Hepatocyte (in vitro differentiated cells): Measurements from ENCODE around the gene SLFNL1. TPM values are rescaled to one million over a fixed set of nuclear protein-coding genes. Genes with fewer than 3 reads are reported as not detected.

Source experiments
- DNase-seq: peaks from one replicate; pipeline ENCODE4 v3.0.0-alpha.2; 2016; ENCODE audit warnings: low spot score
- H2AFZ ChIP-seq: fragments of 200-600 bp; sonication (generic); 2 replicates; pipeline ENCODE4 v1.6.0; 2016; ENCODE audit warnings: antibody characterized with exemption, mild to moderate bottlenecking
- H3K27ac ChIP-seq: fragments of 200-600 bp; sonication (generic); 2 replicates; pipeline ENCODE4 v1.5.1; 2016; ENCODE audit warnings: mild to moderate bottlenecking
- H3K27me3 ChIP-seq: fragments of 200-600 bp; sonication (generic); 2 replicates; pipeline ENCODE4 v1.6.1; 2016
- H3K36me3 ChIP-seq: fragments of 200-600 bp; sonication (generic); replicated peaks from 2 replicates; pipeline ENCODE4 v1.5.1; 2016; ENCODE audit warnings: low read depth; ENCODE audit not compliant: insufficient read depth
- H3K4me1 ChIP-seq: fragments of 200-600 bp; sonication (generic); 2 replicates; pipeline ENCODE4 v1.5.1; 2016; ENCODE audit warnings: mild to moderate bottlenecking, moderate library complexity; ENCODE audit not compliant: insufficient read depth
- H3K4me2 ChIP-seq: fragments of 200-600 bp; sonication (generic); 2 replicates; pipeline ENCODE4 v1.6.0; 2016
- H3K4me3 ChIP-seq: fragments of 200-600 bp; sonication (generic); 2 replicates; pipeline ENCODE4 v1.5.1; 2016; ENCODE audit warnings: mild to moderate bottlenecking
- H3K79me2 ChIP-seq: fragments of 200-600 bp; sonication (generic); 2 replicates; pipeline ENCODE4 v1.6.0; 2017; ENCODE audit warnings: mild to moderate bottlenecking
- H3K9me2 ChIP-seq: fragments of 200-600 bp; sonication (generic); replicated peaks from 2 replicates; pipeline ENCODE4 v1.6.0; 2017; ENCODE audit warnings: mild to moderate bottlenecking; ENCODE audit not compliant: insufficient read depth
- H3K9me3 ChIP-seq: fragments of 200-600 bp; sonication (generic); 2 replicates; pipeline ENCODE4 v1.5.1; 2016; ENCODE audit warnings: low read depth, mild to moderate bottlenecking
- H4K20me1 ChIP-seq: fragments of 200-600 bp; sonication (generic); 2 replicates; pipeline ENCODE4 v1.6.0; 2016; ENCODE audit warnings: mild to moderate bottlenecking; ENCODE audit not compliant: insufficient read depth, poor library complexity, severe bottlenecking
- CTCF ChIP-seq: fragments of 200-600 bp; sonication (generic); IDR thresholded peaks from 2 replicates; pipeline ENCODE4 v1.5.1; 2016; ENCODE audit warnings: antibody characterized with exemption, mild to moderate bottlenecking; ENCODE audit not compliant: poor library complexity
- EZH2 ChIP-seq: fragments of 200-600 bp; sonication (generic); IDR thresholded peaks from 2 replicates; pipeline ENCODE4 v1.6.1; 2016; ENCODE audit warnings: antibody characterized with exemption, mild to moderate bottlenecking, borderline replicate concordance
- EZH2phosphoT487 ChIP-seq: fragments of 200-600 bp; sonication (generic); IDR thresholded peaks from one replicate; pipeline ENCODE4 v1.6.1; 2018; ENCODE audit warnings: antibody characterized with exemption, mild to moderate bottlenecking, low read depth, moderate library complexity; ENCODE audit not compliant: unreplicated experiment, severe bottlenecking
- WGBS: methylation state at CpG from one replicate; pipeline ENCODE4 v1.1.6; 2016; ENCODE audit warnings: low lambda C conversion rate; ENCODE audit errors: missing lambda C conversion rate; 5-methylcytosine and 5-hydroxymethylcytosine counted together
- polyA plus RNA-seq: library from polyadenylated mRNA; unstranded; fragments of >200 nt; fragmentation: Nextera tagmentation; extraction: Ambion mirVana; gene quantifications from 2 replicates; pipeline ENCODE4 v1.2.1, GENCODE V29; 2016
- total RNA-seq: library from RNA; depleted of rRNA; stranded (reverse); fragments of >200 nt; gene quantifications from 2 replicates; pipeline ENCODE4 v1.2.3, GENCODE V29; 2014

The SLFNL1 gene
- total and polyA plus RNA-seq, 2 experiments from 2014 or later = 0.18 to 0.27 TPM

- H3K4me1 ChIP-seq = no peaks in the 10 kb centered on the region
- no peak overlapping the region for H3K4me2 ChIP-seq
- H3K4me3 ChIP-seq = no peak overlapping the region
- 71% methylated on average over 4 of the region's 4 CpGs for WGBS
- H3K27me3 ChIP-seq = no peaks in the 10 kb centered on the region
- H3K79me2 ChIP-seq = no peaks in the 10 kb centered on the region
- no peak for TF ChIP-seq EZH2
- no peak for TF ChIP-seq CTCF
- no peak for TF ChIP-seq EZH2phosphoT487
- no peaks in the 10 kb centered on the region for H3K9me3 ChIP-seq
- no peaks in the 10 kb centered on the region for H3K9me2 ChIP-seq
- DNase-seq = no peak
- no peaks in the 10 kb centered on the region for H4K20me1 ChIP-seq
- H3K27ac ChIP-seq = no peak overlapping the region
- H3K36me3 ChIP-seq = no peaks in the 10 kb centered on the region
- no peak overlapping the region for H2AFZ ChIP-seq
These were observed 55.1 kb downstream of the SLFNL1 start for GRCh38 chr1:40966417-40966816.

Other genes starting within 250 kb of the SLFNL1 start
- not detected in 2 replicates for gene KCNQ4, start 237.9 kb downstream of the SLFNL1 start, total RNA-seq
- gene KCNQ4, start 237.9 kb downstream of the SLFNL1 start, polyA plus RNA-seq = not detected in 2 replicates
- gene CITED4, start 159.4 kb downstream of the SLFNL1 start, total RNA-seq = 3.9 and 6.8 TPM in 2 replicates
- gene CITED4, start 159.4 kb downstream of the SLFNL1 start, polyA plus RNA-seq = 29.0 and 30.0 TPM in 2 replicates
- 37.9 and 44.9 TPM in 2 replicates for gene CTPS1, start 42.0 kb downstream of the SLFNL1 start, total RNA-seq
- 29.9 and 31.9 TPM in 2 replicates for gene CTPS1, start 42.0 kb downstream of the SLFNL1 start, polyA plus RNA-seq
- 42.8 and 52.3 TPM in 2 replicates for gene SCMH1, start 220.6 kb upstream of the SLFNL1 start, total RNA-seq
- gene SCMH1, start 220.6 kb upstream of the SLFNL1 start, polyA plus RNA-seq = 48.1 and 55.9 TPM in 2 replicates